K562 (cell line): ENCODE data around the gene BCAS1. TPM values are rescaled to one million over a fixed set of nuclear protein-coding genes. Genes with fewer than 3 reads are reported as not detected.

Experiments
- EWSR1 ChIP-seq: fragments of 450-650 bp; IDR thresholded peaks from 2 replicates; pipeline ENCODE4 v1.6.1; 2018; ENCODE audit warnings: borderline replicate concordance, mild to moderate bottlenecking, low read depth, moderate library complexity; ENCODE audit not compliant: partially characterized antibody
- polyA plus RNA-seq, 8 experiments: library from polyadenylated mRNA; depleted of rRNA in 4 of 8; stranded (reverse) in 5 of 8; unstranded in 3 of 8; fragments of >200 nt; fragmentation: Nextera tagmentation in 2 of 8; fragmentation: Illumina TruSeq in 1 of 8; extraction: Ambion mirVana in 2 of 8; extraction: Trizol in 1 of 8; gene quantifications; 2 replicates each; pipeline versions ENCODE4 v1.2.1 to v1.2.3, GENCODE V29; 2011 to 2014; ENCODE audit warnings: inconsistent platforms in 1 of 8, missing spikeins in 1 of 8
- total RNA-seq, 7 experiments: library from RNA; depleted of rRNA in 6 of 7; stranded (reverse); fragments of >200 nt in 6 of 7; fragmentation: Illumina TruSeq in 2 of 7; extraction: Trizol in 2 of 7; gene quantifications; 2 replicates each; pipeline versions ENCODE4 v1.2.1 to v1.2.3, GENCODE V29; 2011 to 2021; ENCODE audit warnings: low replicate concordance in 1 of 7
- TF ChIP-seq, protein P1 (sequence below), 2 experiments: fragments of 450-650 bp; conservative IDR thresholded peaks; 2 replicates each; pipeline ENCODE4 v1.6.1; 2017; ENCODE audit warnings: mild to moderate bottlenecking in 2 of 2, moderate library complexity in 2 of 2
- TF ChIP-seq, protein P2 (sequence below): fragments of 450-650 bp; IDR thresholded peaks from 2 replicates; pipeline ENCODE4 v1.6.1; 2018; ENCODE audit not compliant: partially characterized antibody
- TF ChIP-seq, protein P3 (sequence below), 3 experiments: fragments of 200-800 bp in 1 of 3; fragments of 250-450 bp in 1 of 3; fragments of 450-650 bp in 1 of 3; sonication (Bioruptor Pico) in 1 of 3; sonication (Bioruptor generic) in 1 of 3; formaldehyde crosslinking in 1 of 3; IDR thresholded peaks; 2 replicates each; pipeline versions ENCODE4 v1.6.1 to v1.8.0; 2016 to 2022; ENCODE audit warnings: mild to moderate bottlenecking in 2 of 3, missing genetic modification characterization in 2 of 3, missing compliant biosample characterization in 1 of 3, moderate library complexity in 1 of 3
- TF ChIP-seq, protein P4 (sequence below): fragments of 250-450 bp; sonication (Bioruptor Pico); IDR thresholded peaks from 2 replicates; pipeline ENCODE4 v1.4.0; 2020; ENCODE audit warnings: mild to moderate bottlenecking, moderate library complexity
- TF ChIP-seq, protein P5 (sequence below): fragments of 450-650 bp; formaldehyde crosslinking; IDR thresholded peaks from 2 replicates; pipeline ENCODE4 v1.4.0; 2020; ENCODE audit warnings: mild to moderate bottlenecking, moderate library complexity
- TF ChIP-seq, protein P6 (sequence below), 2 experiments: fragments of 450-650 bp in 1 of 2; IDR thresholded peaks; 2 replicates each; pipeline ENCODE4 v1.6.1; 2011 to 2017; ENCODE audit warnings: low read depth in 2 of 2, antibody characterized with exemption in 1 of 2, borderline replicate concordance in 1 of 2, low read length in 1 of 2, mild to moderate bottlenecking in 1 of 2, mixed read lengths in 1 of 2; ENCODE audit not compliant: control insufficient read depth in 1 of 2

BCAS1 gene
- total and polyA plus RNA-seq, 9 of the 15 experiments (the other 6 are each of a cell fraction or from before 2014, with no cell fraction given): 0.18 to 2.3 (median 0.93) TPM

DNA sequence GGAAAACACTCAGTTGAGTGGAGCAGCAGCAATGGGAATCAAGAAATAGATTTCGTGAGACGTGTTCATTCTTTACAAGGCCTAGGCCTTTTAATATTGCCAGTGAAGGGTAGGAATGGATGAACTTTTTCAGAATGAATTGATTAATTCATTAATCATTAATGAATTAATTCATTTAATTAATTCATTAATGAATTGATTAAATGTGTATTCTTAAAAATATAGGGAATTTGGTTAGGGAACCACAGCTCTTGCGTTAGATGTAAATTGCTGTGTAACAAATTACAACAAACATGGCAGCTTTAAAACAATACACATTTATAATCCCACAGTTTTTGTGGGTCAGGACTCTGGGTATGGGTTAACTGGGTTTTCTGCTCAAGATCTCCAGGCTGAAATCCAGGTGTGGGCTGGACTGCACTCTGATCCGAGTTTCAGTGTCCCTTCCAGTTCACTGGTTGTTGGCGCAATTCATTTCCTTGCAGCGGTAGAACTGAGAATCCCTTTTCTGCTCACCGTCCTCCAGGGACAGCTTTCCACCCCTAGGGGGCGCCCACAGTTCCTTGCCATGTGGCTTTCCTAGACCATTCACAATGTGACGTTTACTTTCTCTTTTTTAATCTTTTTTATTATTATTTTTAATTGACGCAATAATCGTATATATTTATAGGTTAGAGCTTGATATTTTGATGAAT, 32.8 kb upstream of the BCAS1 start (continued):
- TF ChIP-seq, protein P1, sequence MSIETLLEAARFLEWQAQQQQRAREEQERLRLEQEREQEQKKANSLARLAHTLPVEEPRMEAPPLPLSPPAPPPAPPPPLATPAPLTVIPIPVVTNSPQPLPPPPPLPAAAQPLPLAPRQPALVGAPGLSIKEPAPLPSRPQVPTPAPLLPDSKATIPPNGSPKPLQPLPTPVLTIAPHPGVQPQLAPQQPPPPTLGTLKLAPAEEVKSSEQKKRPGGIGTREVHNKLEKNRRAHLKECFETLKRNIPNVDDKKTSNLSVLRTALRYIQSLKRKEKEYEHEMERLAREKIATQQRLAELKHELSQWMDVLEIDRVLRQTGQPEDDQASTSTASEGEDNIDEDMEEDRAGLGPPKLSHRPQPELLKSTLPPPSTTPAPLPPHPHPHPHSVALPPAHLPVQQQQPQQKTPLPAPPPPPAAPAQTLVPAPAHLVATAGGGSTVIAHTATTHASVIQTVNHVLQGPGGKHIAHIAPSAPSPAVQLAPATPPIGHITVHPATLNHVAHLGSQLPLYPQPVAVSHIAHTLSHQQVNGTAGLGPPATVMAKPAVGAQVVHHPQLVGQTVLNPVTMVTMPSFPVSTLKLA (conservative IDR thresholded peaks at IDR 0.05): peak; percentile 20 to 40; a peak in 1 of 4 replicates
- TF ChIP-seq EWSR1: peak; percentile 35
- TF ChIP-seq, protein P2, sequence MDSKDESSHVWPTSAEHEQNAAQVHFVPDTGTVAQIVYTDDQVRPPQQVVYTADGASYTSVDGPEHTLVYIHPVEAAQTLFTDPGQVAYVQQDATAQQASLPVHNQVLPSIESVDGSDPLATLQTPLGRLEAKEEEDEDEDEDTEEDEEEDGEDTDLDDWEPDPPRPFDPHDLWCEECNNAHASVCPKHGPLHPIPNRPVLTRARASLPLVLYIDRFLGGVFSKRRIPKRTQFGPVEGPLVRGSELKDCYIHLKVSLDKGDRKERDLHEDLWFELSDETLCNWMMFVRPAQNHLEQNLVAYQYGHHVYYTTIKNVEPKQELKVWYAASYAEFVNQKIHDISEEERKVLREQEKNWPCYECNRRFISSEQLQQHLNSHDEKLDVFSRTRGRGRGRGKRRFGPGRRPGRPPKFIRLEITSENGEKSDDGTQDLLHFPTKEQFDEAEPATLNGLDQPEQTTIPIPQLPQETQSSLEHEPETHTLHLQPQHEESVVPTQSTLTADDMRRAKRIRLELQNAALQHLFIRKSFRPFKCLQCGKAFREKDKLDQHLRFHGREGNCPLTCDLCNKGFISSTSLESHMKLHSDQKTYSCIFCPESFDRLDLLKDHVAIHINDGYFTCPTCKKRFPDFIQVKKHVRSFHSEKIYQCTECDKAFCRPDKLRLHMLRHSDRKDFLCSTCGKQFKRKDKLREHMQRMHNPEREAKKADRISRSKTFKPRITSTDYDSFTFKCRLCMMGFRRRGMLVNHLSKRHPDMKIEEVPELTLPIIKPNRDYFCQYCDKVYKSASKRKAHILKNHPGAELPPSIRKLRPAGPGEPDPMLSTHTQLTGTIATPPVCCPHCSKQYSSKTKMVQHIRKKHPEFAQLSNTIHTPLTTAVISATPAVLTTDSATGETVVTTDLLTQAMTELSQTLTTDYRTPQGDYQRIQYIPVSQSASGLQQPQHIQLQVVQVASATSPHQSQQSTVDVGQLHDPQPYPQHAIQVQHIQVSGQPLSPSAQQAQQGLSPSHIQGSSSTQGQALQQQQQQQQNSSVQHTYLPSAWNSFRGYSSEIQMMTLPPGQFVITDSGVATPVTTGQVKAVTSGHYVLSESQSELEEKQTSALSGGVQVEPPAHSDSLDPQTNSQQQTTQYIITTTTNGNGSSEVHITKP: no peak
- TF ChIP-seq, protein P3, sequence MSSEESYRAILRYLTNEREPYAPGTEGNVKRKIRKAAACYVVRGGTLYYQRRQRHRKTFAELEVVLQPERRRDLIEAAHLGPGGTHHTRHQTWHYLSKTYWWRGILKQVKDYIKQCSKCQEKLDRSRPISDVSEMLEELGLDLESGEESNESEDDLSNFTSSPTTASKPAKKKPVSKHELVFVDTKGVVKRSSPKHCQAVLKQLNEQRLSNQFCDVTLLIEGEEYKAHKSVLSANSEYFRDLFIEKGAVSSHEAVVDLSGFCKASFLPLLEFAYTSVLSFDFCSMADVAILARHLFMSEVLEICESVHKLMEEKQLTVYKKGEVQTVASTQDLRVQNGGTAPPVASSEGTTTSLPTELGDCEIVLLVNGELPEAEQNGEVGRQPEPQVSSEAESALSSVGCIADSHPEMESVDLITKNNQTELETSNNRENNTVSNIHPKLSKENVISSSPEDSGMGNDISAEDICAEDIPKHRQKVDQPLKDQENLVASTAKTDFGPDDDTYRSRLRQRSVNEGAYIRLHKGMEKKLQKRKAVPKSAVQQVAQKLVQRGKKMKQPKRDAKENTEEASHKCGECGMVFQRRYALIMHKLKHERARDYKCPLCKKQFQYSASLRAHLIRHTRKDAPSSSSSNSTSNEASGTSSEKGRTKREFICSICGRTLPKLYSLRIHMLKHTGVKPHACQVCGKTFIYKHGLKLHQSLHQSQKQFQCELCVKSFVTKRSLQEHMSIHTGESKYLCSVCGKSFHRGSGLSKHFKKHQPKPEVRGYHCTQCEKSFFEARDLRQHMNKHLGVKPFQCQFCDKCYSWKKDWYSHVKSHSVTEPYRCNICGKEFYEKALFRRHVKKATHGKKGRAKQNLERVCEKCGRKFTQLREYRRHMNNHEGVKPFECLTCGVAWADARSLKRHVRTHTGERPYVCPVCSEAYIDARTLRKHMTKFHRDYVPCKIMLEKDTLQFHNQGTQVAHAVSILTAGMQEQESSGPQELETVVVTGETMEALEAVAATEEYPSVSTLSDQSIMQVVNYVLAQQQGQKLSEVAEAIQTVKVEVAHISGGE (CRISPR knock-in tag; IDR thresholded peaks at IDR 0.05): peak in 1 of 3 experiments; percentile 80; a peak in 2 of 6 replicates
- TF ChIP-seq, protein P4, sequence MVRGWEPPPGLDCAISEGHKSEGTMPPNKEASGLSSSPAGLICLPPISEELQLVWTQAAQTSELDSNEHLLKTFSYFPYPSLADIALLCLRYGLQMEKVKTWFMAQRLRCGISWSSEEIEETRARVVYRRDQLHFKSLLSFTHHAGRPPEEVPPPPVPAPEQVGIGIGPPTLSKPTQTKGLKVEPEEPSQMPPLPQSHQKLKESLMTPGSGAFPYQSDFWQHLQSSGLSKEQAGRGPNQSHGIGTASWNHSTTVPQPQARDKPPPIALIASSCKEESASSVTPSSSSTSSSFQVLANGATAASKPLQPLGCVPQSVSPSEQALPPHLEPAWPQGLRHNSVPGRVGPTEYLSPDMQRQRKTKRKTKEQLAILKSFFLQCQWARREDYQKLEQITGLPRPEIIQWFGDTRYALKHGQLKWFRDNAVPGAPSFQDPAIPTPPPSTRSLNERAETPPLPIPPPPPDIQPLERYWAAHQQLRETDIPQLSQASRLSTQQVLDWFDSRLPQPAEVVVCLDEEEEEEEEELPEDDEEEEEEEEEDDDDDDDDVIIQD: no peak
- TF ChIP-seq, protein P5, sequence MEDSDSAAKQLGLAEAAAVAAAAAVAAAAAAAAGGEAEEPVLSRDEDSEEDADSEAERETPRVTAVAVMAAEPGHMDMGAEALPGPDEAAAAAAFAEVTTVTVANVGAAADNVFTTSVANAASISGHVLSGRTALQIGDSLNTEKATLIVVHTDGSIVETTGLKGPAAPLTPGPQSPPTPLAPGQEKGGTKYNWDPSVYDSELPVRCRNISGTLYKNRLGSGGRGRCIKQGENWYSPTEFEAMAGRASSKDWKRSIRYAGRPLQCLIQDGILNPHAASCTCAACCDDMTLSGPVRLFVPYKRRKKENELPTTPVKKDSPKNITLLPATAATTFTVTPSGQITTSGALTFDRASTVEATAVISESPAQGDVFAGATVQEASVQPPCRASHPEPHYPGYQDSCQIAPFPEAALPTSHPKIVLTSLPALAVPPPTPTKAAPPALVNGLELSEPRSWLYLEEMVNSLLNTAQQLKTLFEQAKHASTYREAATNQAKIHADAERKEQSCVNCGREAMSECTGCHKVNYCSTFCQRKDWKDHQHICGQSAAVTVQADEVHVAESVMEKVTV (CRISPR knock-in tag): 0 out of 2 replicates have a peak, but pooled peaks have one; percentile 25
- TF ChIP-seq, protein P6, sequence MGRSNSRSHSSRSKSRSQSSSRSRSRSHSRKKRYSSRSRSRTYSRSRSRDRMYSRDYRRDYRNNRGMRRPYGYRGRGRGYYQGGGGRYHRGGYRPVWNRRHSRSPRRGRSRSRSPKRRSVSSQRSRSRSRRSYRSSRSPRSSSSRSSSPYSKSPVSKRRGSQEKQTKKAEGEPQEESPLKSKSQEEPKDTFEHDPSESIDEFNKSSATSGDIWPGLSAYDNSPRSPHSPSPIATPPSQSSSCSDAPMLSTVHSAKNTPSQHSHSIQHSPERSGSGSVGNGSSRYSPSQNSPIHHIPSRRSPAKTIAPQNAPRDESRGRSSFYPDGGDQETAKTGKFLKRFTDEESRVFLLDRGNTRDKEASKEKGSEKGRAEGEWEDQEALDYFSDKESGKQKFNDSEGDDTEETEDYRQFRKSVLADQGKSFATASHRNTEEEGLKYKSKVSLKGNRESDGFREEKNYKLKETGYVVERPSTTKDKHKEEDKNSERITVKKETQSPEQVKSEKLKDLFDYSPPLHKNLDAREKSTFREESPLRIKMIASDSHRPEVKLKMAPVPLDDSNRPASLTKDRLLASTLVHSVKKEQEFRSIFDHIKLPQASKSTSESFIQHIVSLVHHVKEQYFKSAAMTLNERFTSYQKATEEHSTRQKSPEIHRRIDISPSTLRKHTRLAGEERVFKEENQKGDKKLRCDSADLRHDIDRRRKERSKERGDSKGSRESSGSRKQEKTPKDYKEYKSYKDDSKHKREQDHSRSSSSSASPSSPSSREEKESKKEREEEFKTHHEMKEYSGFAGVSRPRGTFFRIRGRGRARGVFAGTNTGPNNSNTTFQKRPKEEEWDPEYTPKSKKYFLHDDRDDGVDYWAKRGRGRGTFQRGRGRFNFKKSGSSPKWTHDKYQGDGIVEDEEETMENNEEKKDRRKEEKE (IDR thresholded peaks at IDR 0.05; ENCODE audit: borderline replicate concordance in 1 of 2, control insufficient read depth in 1 of 2, low read depth in 2 of 2, low read length in 1 of 2): peak in 1 of 2 experiments; percentile 56; a peak in 1 of 4 replicates
